Loucy (cell line): ENCODE measurements around the gene SAMD4A.

ENCODE experiments used
- H2AFZ ChIP-seq: fragments of 200-600 bp; sonication (generic); 2 replicates; pipeline ENCODE4 v1.6.0; 2016; ENCODE audit warnings: antibody characterized with exemption, mild to moderate bottlenecking, low read length, moderate library complexity
- H3F3A ChIP-seq: fragments of 200-600 bp; 2 replicates; pipeline ENCODE4 v1.6.0; 2016; ENCODE audit warnings: antibody characterized with exemption, low read depth, mild to moderate bottlenecking
- H3K27me3 ChIP-seq: fragments of 200-600 bp; sonication (generic); 2 replicates; pipeline ENCODE4 v1.6.1; 2014; ENCODE audit warnings: low read length, mild to moderate bottlenecking; ENCODE audit not compliant: insufficient read depth, poor library complexity, severe bottlenecking
- H3K36me3 ChIP-seq: fragments of 200-600 bp; sonication (generic); 2 replicates; pipeline ENCODE4 v1.6.1; 2016; ENCODE audit warnings: low read length; ENCODE audit not compliant: insufficient read depth
- H3K4me1 ChIP-seq: fragments of 200-600 bp; sonication (generic); 2 replicates; pipeline ENCODE4 v1.5.1; 2014; ENCODE audit warnings: low read length, mild to moderate bottlenecking; ENCODE audit not compliant: insufficient read depth, poor library complexity, severe bottlenecking
- H3K4me2 ChIP-seq: fragments of 200-600 bp; sonication (generic); 2 replicates; pipeline ENCODE4 v1.6.0; 2014; ENCODE audit warnings: antibody characterized with exemption, low read length, low read depth, mild to moderate bottlenecking; ENCODE audit not compliant: poor library complexity, severe bottlenecking
- H3K4me3 ChIP-seq: fragments of 200-600 bp; sonication (generic); 2 replicates; pipeline ENCODE4 v1.5.1; 2014; ENCODE audit warnings: low read length, mild to moderate bottlenecking, mixed read lengths; ENCODE audit not compliant: poor library complexity, severe bottlenecking
- H3K79me2 ChIP-seq: fragments of 200-600 bp; sonication (generic); 2 replicates; pipeline ENCODE4 v1.6.1; 2014; ENCODE audit warnings: low read length; ENCODE audit not compliant: insufficient read depth
- H3K9ac ChIP-seq: fragments of 200-600 bp; sonication (generic); 2 replicates; pipeline ENCODE4 v1.6.0; 2014; ENCODE audit warnings: mild to moderate bottlenecking, low read depth, low read length, moderate library complexity; ENCODE audit not compliant: poor library complexity, severe bottlenecking
- H3K9me2 ChIP-seq: fragments of 200-600 bp; sonication (generic); replicated peaks from 2 replicates; pipeline ENCODE4 v1.6.1; 2016; ENCODE audit warnings: low read depth, low read length, mixed read lengths
- H3K9me3 ChIP-seq: fragments of 200-600 bp; sonication (generic); 2 replicates; pipeline ENCODE4 v1.6.1; 2014; ENCODE audit warnings: mild to moderate bottlenecking, antibody characterized with exemption, low read length, low read depth; ENCODE audit not compliant: insufficient read depth
- H4K20me1 ChIP-seq: fragments of 200-600 bp; sonication (generic); 2 replicates; pipeline ENCODE4 v1.6.0; 2014; ENCODE audit warnings: antibody characterized with exemption, low read length, mild to moderate bottlenecking; ENCODE audit not compliant: insufficient read depth, poor library complexity, severe bottlenecking
- EZH2phosphoT487 ChIP-seq: fragments of 200-600 bp; IDR thresholded peaks from 2 replicates; pipeline ENCODE4 v1.6.1; 2018; ENCODE audit warnings: antibody characterized with exemption, mild to moderate bottlenecking, moderate library complexity, borderline replicate concordance
- TF ChIP-seq, protein P1 (sequence below): fragments of 200-600 bp; sonication (generic); conservative IDR thresholded peaks from 2 replicates; pipeline ENCODE4 v1.5.1; 2014; ENCODE audit warnings: mild to moderate bottlenecking, antibody characterized with exemption, low read length

SAMD4A gene

DNA sequence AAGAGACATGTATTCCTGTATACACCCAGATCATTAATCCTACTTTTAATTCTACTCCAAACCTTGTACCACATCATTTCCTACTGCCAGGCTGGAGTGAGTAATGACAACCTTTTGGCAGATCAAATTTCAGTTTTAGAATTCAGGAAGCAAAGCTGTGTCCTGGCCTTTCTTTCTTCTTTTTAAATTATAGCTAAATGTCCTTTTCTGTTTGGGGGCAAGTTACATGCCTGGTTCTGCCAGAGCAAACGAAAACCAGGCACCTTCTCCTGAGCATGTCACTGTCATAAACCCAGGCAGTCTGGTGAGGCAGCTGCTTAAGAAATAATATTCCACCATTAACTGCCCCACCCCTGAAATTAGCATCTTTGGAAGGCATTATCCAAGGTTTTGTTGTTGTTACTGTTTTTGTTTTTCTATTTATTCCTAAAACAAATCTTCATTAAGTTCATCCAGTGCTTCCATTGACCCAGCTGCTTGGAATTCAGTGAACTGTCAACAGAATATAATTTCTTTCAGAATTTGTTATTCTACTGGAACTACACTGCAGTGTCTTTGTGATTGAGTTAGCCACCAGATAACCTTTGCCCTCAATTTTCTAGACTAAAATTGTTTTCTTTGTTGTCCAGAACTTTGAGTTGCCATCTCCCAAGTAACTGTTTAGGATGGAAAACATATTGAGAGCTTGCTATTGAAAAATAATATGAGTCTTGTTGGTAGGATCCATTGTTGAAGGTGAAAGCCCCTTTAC lies 33.2 kb downstream of the SAMD4A start:
- Histone ChIP-seq H3K36me3 (no peaks in the 10 kb centered on the region), H3K4me3 (no peak overlapping the region), H3K9me2 (no peaks in the 10 kb centered on the region), H3K4me1 (peaks cover 6% of the 10 kb centered on the region), H4K20me1 (no peaks in the 10 kb centered on the region), H3K4me2 (no peak overlapping the region), H3K9me3 (no peaks in the 10 kb centered on the region), H2AFZ (0 out of 2 replicates have a peak overlapping the region, but pooled peaks have one; percentile 7), H3K9ac (no peak overlapping the region), H3F3A (no peaks in the 10 kb centered on the region), H3K79me2 (no peaks in the 10 kb centered on the region), H3K27me3 (no peaks in the 10 kb centered on the region)
- TF ChIP-seq, protein P1, sequence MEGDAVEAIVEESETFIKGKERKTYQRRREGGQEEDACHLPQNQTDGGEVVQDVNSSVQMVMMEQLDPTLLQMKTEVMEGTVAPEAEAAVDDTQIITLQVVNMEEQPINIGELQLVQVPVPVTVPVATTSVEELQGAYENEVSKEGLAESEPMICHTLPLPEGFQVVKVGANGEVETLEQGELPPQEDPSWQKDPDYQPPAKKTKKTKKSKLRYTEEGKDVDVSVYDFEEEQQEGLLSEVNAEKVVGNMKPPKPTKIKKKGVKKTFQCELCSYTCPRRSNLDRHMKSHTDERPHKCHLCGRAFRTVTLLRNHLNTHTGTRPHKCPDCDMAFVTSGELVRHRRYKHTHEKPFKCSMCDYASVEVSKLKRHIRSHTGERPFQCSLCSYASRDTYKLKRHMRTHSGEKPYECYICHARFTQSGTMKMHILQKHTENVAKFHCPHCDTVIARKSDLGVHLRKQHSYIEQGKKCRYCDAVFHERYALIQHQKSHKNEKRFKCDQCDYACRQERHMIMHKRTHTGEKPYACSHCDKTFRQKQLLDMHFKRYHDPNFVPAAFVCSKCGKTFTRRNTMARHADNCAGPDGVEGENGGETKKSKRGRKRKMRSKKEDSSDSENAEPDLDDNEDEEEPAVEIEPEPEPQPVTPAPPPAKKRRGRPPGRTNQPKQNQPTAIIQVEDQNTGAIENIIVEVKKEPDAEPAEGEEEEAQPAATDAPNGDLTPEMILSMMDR: no peak
- TF ChIP-seq EZH2phosphoT487: no peak

DNA sequence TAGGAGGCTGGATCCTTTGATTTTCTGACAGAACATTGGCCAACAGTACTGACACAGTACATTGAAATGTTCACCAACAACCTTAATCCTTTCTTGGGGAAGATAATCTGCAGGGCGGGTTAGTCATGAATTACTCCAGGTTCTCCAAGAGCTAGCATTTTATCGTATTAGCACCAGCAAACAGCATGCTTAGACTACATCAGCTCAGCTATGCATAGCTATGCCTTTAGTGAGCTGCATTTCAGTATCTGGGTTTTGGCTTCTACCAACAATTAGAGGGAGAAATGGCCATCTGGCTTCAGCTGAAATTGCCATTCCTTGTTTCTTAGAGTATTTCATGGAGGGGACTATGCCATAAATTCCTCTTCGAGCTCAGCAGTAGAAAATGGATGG lies 33.8 kb downstream of the SAMD4A start:
- peaks cover 6% of the 10 kb centered on the region for H3K4me1 ChIP-seq
- H3K36me3 ChIP-seq: no peaks in the 10 kb centered on the region
- no peak overlapping the region for H2AFZ ChIP-seq
- no peaks in the 10 kb centered on the region for H3K9me3 ChIP-seq
- no peaks in the 10 kb centered on the region for H3K27me3 ChIP-seq
- no peak overlapping the region for H3K4me3 ChIP-seq
- TF ChIP-seq, protein P1: no peak
- TF ChIP-seq EZH2phosphoT487: no peak
- no peaks in the 10 kb centered on the region for H3K9me2 ChIP-seq
- no peaks in the 10 kb centered on the region for H3F3A ChIP-seq
- no peaks in the 10 kb centered on the region for H3K79me2 ChIP-seq
- H4K20me1 ChIP-seq: no peaks in the 10 kb centered on the region
- H3K9ac ChIP-seq: no peak overlapping the region
- no peak overlapping the region for H3K4me2 ChIP-seq

DNA sequence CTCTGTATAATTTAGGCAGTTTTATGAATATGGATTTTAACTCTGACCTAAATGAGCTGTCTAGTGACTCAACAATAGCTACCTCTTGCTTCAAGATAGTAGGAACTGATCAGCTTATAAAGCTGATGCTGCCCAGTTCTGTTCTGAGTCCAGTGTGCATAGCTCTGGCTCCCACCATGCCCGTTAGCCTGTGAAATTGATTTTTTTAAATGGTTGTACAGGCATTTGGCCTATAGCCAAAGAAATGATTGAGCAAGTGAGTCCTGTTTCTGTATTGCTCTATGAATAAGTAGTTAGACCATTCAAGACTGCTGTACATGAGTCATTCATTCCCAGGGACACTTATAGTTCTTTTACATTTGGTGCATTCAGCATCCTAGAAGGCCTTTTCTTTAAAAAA lies 36.4 kb downstream of the SAMD4A start:
- no peak overlapping the region for H3K4me2 ChIP-seq
- no peaks in the 10 kb centered on the region for H3F3A ChIP-seq
- H3K79me2 ChIP-seq: no peaks in the 10 kb centered on the region

More for the DNA sequence above, 36.4 kb downstream of the SAMD4A start:
- no peak for TF ChIP-seq EZH2phosphoT487
- TF ChIP-seq, protein P1: no peak
- Histone ChIP-seq H3K9ac (no peak overlapping the region), H3K9me3 (no peaks in the 10 kb centered on the region), H2AFZ (no peak overlapping the region), H3K4me1 (peaks cover 6% of the 10 kb centered on the region), H3K4me3 (no peak overlapping the region), H3K9me2 (no peaks in the 10 kb centered on the region), H3K27me3 (no peaks in the 10 kb centered on the region), H4K20me1 (no peaks in the 10 kb centered on the region), H3K36me3 (no peaks in the 10 kb centered on the region)
